ENCODE data around the gene SAPCD1. TPM values are rescaled to one million over a fixed set of nuclear protein-coding genes. Genes with fewer than 3 reads are reported as not detected.
A peak's percentile ranks its signal among the peaks of the same experiment; 100 is the strongest.

The SAPCD1 gene
- total and polyA plus RNA-seq, 2 donors (not counting 1 experiment from before 2014, with no cell fraction given), result 12.9 TPM

GRCh38 chr6:31730631-31731086 is 31.8 kb upstream of the SAPCD1 start:
- TF ChIP-seq EZH2 (IDR thresholded peaks at IDR 0.05; ENCODE audit: borderline replicate concordance, insufficient read depth, low read depth, low read length, poor library complexity, severe bottlenecking) (no peak), CTCF (IDR thresholded peaks at IDR 0.05) (no peak)
- Histone ChIP-seq H3K9me3 (ENCODE audit: control extremely low read depth in 1 of 3, control insufficient read depth in 2 of 3, insufficient read depth in 1 of 3, low read length in 2 of 3) (no peaks in the 10 kb centered on the region), H3K79me2 (ENCODE audit: control insufficient read depth, insufficient read depth, low read length) (peaks cover 49% of the 10 kb centered on the region), H4K20me1 (ENCODE audit: control insufficient read depth, insufficient read depth, low read length, poor library complexity, severe bottlenecking) (peaks cover 15% of the 10 kb centered on the region), H3K27me3 (replicated peaks in 1 of 4; ENCODE audit: control extremely low read depth in 1 of 4, control insufficient read depth in 3 of 4, insufficient read depth in 4 of 4, low read length in 3 of 4) (no peaks in the 10 kb centered on the region), H2AFZ (ENCODE audit: insufficient read depth, low read depth, low read length, poor library complexity, severe bottlenecking) (no peak overlapping the region), H3K4me3 (ENCODE audit: control extremely low read depth in 1 of 5, extremely low read depth in 1 of 5, insufficient read depth in 1 of 5, low read depth in 2 of 5, low read length in 4 of 5) (no peak overlapping the region), H3K4me1 (ENCODE audit: control insufficient read depth in 2 of 2, insufficient read depth in 2 of 2, low read length in 2 of 2) (peaks cover 50 to 61% of the 10 kb centered on the region in 2 donors), H3K4me2 (replicated peaks; ENCODE audit: low read depth, low read length, poor library complexity, severe bottlenecking) (peak overlapping the region; percentile 88), H3K36me3 (replicated peaks in 1 of 2; ENCODE audit: control extremely low read depth in 1 of 2, control insufficient read depth in 1 of 2, extremely low read depth in 1 of 2, insufficient read depth in 2 of 2, low read length in 1 of 2) (peaks cover 4 to 55% of the 10 kb centered on the region in 2 experiments), H3K27ac (ENCODE audit: low read length in 2 of 2) (peak overlapping the region; percentile 78 to 82), H3K9ac (ENCODE audit: low read length) (peak overlapping the region; percentile 90)
- 100% methylated on average over 5 of the region's 11 CpGs for WGBS (ENCODE audit: insufficient coverage)
- Mint-ChIP-seq H3K4me1 (peaks cover 78% of the 10 kb centered on the region), H3K27ac (peak overlapping the region; percentile 97), H3K4me3 (peak overlapping the region; percentile 99), H3K27me3 (no peaks in the 10 kb centered on the region), H3K9me3 (ENCODE audit: insufficient read depth) (no peaks in the 10 kb centered on the region)
- ChIA-PET POLR2A (interaction anchor here (0.6 to 2.5 kb wide), 10 partner anchors 9 to 174 kb away, joined by 3 to 28 read pairs (median 8); partner anchors contain the start of genes ABHD16A, HSPA1A, HSPA1L and MSH5), CTCF (interaction anchor here (0.6 to 6.3 kb wide), 16 partner anchors 8 to 132 kb away, joined by 3 to 90 read pairs (median 4); partner anchors contain the start of genes ABHD16A, CLIC1, GPANK1 and HSPA1A)
- intact Hi-C loops (cut with micrococcal nuclease), result loop anchor here (1.0 to 10.0 kb wide), 4 partner anchors 8 to 464 kb away; partner anchors contain the start of genes DXO, GPSM3, LY6G5C and PBX2
- ATAC-seq (ENCODE audit: low read depth) (no peak), DNase-seq (no peak)

- no peak for ATAC-seq (ENCODE audit: low read depth)
- Mint-ChIP-seq H3K4me1 (peaks cover 77% of the 10 kb centered on the region), H3K27me3 (no peaks in the 10 kb centered on the region), H3K4me3 (peak overlapping the region; percentile 15), H3K9me3 (ENCODE audit: insufficient read depth) (no peaks in the 10 kb centered on the region), H3K27ac (peak overlapping the region; percentile 63)
- H3K27me3 ChIP-seq (replicated peaks in 1 of 4; ENCODE audit: control extremely low read depth in 1 of 4, control insufficient read depth in 3 of 4, insufficient read depth in 4 of 4, low read length in 3 of 4), result no peaks in the 10 kb centered on the region
- TF ChIP-seq EZH2 (IDR thresholded peaks at IDR 0.05; ENCODE audit: borderline replicate concordance, insufficient read depth, low read depth, low read length, poor library complexity, severe bottlenecking) (no peak), CTCF (IDR thresholded peaks at IDR 0.05) (no peak)
- no peak overlapping the region for H3K4me3 ChIP-seq (ENCODE audit: control extremely low read depth in 1 of 5, extremely low read depth in 1 of 5, insufficient read depth in 1 of 5, low read depth in 2 of 5, low read length in 4 of 5)
- peaks cover 4 to 41% of the 10 kb centered on the region in 2 experiments for H3K36me3 ChIP-seq (replicated peaks in 1 of 2; ENCODE audit: control extremely low read depth in 1 of 2, control insufficient read depth in 1 of 2, extremely low read depth in 1 of 2, insufficient read depth in 2 of 2, low read length in 1 of 2)
- no CpG with 5 or more reads among the region's 3 CpGs for WGBS (ENCODE audit: insufficient coverage)
- H3K79me2 ChIP-seq (ENCODE audit: control insufficient read depth, insufficient read depth, low read length), result peaks cover 58% of the 10 kb centered on the region
- peaks cover 46 to 56% of the 10 kb centered on the region in 2 donors for H3K4me1 ChIP-seq (ENCODE audit: control insufficient read depth in 2 of 2, insufficient read depth in 2 of 2, low read length in 2 of 2)
- DNase-seq, result no peak
- no peak overlapping the region for H3K4me2 ChIP-seq (replicated peaks; ENCODE audit: low read depth, low read length, poor library complexity, severe bottlenecking)
- H3K9ac ChIP-seq (ENCODE audit: low read length), result no peak overlapping the region
- no peak overlapping the region for H3K27ac ChIP-seq (ENCODE audit: low read length in 2 of 2)
- peaks cover 15% of the 10 kb centered on the region for H4K20me1 ChIP-seq (ENCODE audit: control insufficient read depth, insufficient read depth, low read length, poor library complexity, severe bottlenecking)
- POLR2A ChIA-PET, result interaction anchor here (0.7 kb wide), 1 partner anchor 63 kb away, joined by 3 read pairs; no protein-coding TSS in a partner anchor
- H2AFZ ChIP-seq (ENCODE audit: insufficient read depth, low read depth, low read length, poor library complexity, severe bottlenecking), result no peak overlapping the region
- no peaks in the 10 kb centered on the region for H3K9me3 ChIP-seq (ENCODE audit: control extremely low read depth in 1 of 3, control insufficient read depth in 2 of 3, insufficient read depth in 1 of 3, low read length in 2 of 3)
- CTCF ChIA-PET, result interaction anchor here (0.8 to 6.3 kb wide), 4 partner anchors 7 to 181 kb away, joined by 3 to 90 read pairs (median 40); partner anchors contain the start of genes CLIC1 and MSH5
- intact Hi-C loops (cut with micrococcal nuclease), result loop anchor here (10.0 kb wide), 2 partner anchors 243 to 463 kb away; partner anchors contain the start of genes DXO, GPSM3 and PBX2
Observed at GRCh38 chr6:31732029-31732428, 30.4 kb upstream of the SAPCD1 start.

Data from B cell (primary cell).